NCI-H2171 (cell line): ENCODE measurements around the gene LMBR1.

ENCODE experiments used
- DNase-seq: peaks from one replicate; lab custom pipeline; 2025; lab: John Stamatoyannopoulos, UW

LMBR1 gene

DNA sequence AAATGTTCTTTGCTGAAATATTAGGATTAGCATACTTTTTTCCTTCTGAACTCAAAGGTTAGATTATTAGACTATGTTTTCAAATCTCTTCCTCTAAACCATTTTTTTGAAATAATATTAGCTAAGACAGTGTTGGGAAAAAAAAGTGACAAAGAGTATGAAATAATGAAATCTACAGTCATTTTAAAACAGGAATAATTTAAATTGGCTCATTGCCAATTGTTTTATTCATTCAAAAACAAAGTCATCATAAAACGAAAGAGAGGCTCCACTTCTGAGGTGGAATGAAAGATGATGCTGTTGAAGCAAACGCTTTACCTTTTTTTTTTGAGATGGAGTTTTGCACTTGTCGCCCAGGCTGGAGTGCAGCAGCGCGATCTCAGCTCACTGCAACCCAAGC lies 201.2 kb downstream of the LMBR1 start:
- no peak for DNase-seq

DNA sequence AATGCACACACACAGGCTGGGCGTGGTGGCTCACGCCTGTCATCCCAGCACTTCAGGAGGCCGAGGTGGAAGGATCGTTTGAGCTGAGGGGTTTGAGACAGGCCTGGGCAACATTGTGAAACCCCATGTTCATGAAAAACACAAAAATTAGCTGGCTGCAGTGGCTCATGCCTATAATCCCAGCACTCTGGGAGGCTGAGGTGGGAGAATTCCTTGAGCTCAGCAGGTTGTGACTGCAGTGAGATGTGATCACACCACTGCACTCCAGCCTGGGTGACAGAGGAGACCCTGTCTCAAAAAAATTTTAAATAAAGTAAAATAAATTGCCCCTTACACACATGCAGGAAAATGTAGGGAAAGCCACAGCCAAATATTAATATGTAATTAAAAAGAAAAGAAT lies 208.3 kb downstream of the LMBR1 start:
- DNase-seq, result no peak

DNA sequence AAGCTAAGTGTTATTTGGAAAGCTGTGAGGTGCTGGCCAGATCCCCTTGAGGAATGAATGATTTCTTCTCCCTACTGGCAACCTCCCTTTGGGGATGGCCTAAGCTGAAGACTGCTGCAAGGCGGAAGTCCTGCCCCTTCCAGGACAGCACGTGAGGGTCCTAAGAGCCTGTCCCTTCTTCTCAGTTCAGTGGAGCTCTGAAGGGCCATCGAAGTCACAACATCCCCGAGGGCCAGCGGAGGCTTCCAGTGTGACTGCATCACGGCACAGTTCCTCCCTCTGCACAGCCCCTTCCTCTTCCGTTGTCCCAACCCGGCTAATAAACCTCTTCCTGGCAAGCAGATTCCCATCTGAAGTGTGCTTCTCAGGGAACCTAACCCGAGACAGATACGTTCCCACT lies 208.7 kb downstream of the LMBR1 start:
- no peak for DNase-seq

DNA sequence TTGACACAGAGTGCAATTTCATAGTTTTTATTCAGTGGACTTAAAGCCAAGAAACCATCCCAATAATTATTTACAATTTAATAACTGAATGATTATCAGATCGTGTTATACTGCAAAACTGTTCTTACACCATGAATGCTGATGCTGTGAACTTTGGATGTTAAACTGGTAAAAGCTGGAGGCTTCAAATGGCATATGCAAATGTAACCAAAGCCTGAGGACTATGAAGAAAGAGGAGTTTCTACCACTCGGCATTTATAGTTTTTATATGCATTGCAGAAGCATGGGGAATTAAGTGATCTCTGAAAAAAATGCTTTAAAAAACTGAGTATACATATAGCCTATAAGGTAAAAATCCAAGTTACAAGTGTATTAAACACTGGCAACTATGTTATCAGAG lies 210.1 kb downstream of the LMBR1 start:
- no peak for DNase-seq

DNA sequence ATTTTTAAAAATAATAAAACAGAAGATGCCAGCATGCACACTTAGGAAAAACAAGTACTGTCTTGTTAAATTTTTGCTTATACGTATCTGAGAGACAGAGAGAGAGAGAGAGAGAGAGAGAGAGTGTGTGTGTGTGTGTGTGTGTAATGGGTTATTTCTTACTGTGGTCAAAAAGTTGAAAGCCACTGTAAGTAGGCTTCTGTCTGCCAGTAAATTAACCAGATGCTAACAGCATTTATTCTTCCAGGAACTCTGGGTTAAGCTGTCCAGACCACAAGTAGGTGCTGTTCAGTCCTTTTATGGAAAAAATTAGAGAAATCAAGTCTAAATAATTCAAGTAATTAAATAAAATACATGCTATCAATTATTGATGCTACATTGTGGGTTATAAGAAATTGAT lies 212.7 kb downstream of the LMBR1 start:
- no peak for DNase-seq

DNA sequence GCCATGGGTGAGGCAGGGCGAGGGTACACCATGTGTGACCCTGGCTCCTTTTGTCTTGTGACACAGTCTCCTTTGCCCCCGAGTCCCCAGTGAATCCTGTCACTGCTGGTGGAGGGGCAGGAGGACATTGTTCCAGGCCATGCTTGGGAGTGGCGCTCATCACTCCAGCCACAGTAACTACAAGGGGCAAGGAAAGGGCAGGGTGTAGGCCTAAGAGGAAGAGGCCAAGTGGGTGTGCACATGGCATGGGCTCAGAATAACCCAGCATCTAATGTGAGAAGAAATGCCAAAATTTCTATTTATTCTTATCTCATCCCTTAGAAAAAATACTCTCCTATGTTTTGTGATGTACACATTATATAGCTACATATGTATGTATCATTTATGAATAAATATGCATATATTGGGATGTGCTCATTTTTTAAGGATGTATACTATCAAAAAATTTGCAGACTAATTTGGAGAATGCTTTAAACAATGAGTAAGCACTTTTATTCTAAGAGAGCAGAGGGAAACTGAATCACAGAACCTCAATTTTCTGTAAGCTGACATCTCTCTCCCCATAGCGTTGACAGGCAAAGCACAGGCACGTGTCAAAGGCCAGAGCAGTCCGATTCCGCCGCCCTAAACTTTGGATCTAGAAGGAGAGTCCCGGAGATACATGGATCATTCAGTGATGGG lies 215.5 kb downstream of the LMBR1 start:
- DNase-seq, result no peak

DNA sequence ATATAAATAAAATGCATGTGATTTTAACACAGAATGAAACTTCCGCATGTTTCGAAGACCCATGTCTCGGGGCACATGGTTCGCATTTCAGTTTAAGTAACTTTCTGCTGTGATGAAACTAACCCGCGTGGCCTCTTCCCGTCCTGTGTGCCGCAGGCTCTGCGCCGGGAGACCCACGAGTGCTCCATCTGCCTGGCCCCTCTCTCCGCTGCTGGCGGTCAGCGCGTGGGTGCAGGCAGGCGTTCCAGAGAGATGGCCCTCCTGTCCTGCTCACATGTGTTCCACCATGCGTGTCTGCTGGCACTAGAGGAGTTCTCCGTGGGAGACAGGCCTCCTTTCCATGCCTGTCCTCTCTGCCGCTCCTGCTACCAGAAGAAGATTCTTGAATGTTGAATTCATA lies 216.7 kb downstream of the LMBR1 start:
- DNase-seq, result no peak

DNA sequence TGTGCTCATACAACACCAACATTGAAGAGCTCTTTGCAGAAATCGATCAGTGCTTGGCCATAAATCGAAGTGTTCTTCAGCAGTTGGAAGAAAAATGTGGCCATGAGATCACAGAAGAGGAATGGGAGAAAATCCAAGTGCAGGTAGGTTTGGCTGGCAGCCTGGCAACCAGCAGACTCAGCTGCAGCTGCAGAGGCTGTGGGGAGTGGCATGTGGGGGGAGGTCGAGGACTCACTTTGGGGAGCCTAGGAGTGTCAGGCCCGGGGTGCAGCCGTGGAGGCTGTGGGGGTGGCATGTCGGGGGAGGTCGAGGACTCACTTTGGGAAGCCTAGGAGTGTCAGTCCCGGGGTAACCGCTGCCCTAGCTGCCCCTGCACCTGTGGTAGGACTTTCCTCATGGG lies 217.3 kb downstream of the LMBR1 start:
- no peak for DNase-seq

DNA sequence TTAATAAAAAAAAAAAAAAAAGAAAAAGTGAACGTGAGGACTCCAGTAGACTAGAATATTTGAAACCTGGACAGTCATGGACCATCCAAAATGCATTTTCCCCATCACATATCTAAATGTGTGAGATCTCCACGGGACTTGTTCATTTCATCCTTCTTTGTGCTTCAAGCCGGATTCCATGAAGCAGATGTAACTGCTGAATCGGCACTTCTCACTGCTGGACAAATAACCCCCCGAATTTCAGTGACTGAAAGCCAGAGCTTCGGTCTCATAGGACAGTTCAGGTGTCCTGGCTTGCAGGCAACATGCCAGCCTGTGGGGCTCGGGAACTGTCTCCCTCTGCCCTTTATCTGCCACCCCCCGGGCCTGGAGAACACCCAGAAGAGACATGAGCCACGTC lies 219.1 kb downstream of the LMBR1 start:
- DNase-seq, result no peak

DNA sequence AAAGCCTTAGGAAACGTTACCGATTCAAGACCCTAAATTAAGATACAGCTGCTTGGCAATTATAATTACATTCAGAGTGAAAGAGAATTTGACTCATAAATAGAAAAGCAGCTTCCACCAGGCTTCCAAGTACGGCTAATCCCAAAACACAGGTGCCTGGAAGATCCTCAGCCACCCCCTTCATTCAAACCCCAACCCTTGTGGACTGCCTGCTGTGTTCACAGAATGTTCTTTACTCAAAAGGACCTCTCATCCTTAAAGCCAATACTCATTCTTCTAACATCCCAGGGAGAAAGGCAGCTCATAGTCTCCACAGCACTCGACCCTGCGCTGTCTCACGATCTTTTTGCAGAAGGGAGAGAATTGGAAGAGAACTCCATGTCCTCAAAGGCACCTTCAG lies 219.5 kb downstream of the LMBR1 start:
- DNase-seq, result no peak

DNA sequence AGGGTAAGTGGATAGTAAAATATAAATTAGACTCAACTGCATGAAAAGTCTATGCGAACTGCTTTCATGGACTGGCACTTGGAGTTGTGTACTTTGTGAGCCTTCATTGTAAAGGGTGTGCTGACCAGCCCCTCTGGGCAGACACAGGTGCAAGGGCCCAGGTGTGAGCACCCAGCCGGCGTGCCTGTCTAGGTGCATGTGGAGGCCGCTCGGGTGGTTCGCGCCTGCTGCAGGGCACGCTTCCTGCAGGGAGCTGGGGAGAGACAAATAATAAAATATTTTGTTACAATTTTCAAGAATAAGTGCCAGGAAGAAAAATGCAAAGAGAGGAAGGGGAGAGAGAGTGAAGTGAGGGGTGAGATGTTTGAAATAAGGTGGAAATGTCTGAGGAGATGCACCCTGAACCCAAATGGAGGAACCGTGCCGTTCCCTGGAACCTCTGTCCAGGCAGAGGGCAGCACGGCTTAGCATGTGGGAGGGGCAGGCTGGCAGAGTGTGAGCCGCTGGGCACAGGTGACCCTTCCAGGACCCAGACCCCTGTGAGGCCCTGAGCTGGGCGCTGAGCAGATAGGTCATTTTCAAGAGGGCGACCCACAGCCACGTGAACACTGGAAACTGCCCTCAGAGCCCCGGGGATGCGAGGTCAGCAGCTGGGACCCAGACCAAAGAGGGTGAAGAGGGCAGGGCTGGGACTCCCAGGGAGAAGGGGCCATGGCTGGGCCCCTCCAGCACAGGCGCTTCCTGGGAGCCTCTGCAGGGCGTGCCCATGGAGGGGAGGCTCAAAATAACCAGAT lies 223.8 kb downstream of the LMBR1 start:
- DNase-seq, result no peak

DNA sequence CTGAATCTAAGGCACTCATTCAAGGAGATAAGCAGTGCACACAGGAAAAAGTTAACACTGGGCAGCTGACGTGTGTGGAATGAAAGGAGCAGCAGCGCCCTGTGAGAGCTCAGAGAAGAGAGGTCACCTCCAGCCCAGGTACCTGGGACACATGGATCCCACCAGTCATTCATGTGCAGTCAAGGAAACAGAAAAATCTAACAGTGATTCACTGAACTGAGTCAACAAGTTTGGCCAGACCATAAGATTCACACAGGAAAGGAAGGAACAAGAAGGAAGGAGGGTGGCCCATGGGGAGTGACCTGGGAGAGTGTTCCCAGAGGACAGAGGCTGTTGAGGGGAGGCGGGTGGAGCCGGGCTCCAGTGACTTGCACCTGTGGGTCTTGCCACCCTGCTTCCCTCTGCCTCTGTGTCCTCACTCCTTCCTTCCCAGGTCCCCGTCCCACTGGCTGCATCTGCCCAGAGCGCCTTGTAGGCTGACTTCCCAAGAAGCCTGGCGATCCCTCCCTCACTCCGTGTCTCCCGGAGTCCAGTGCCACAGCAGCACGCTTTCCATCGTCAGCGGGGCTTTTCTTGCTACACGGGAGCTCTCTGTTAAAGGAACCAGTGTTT lies 224.7 kb downstream of the LMBR1 start:
- no peak for DNase-seq

DNA sequence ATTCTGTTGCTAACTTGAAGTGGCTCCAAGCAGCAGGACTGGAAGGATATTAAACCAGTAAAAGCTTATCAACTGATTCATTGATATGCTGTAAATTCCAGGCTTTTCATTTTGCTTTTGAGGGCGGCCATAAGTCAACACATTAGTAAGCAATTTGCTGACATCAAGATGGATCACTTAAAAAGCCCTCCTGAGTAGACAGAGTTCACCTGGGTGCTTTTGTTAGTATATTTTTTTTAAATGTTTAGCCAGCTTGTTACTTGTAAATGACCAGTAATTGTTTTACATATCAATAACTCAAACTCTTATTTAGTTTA lies 225.9 kb downstream of the LMBR1 start:
- DNase-seq, result no peak

DNA sequence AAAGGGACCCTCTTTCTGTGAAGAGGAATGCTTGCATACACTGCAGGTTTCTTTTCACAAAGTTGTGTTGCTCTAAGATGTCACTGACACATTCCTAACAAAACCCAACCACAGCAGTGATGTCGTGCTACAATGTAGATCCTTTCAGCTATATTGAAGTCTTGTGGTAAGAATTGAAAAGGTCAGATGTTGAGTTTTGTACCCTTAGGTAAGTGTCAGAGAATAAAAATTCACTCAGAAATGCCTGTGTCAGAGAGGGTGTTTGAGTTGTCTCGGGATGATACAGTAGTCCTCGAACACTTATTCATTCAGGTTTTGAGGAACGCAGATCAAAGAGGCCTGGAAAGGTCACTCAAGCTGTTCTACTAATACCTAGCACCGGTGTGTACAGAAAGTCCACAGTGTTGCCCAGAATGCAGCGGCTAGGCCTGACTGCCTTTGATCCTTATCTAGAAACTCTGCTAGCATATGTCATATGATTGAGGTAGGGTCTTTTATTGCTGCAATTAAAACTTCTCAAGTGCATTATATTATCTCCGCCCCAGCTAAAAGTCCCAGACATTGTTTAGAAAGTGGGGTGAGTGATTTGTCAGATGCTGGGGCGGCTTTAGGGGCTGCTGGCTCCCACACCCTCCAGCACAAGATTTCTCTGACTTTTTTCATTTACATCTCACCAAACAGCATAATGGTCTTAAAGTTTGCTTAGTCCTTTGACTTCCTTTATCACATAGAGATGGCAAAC lies 226.4 kb downstream of the LMBR1 start:
- DNase-seq, result no peak

DNA sequence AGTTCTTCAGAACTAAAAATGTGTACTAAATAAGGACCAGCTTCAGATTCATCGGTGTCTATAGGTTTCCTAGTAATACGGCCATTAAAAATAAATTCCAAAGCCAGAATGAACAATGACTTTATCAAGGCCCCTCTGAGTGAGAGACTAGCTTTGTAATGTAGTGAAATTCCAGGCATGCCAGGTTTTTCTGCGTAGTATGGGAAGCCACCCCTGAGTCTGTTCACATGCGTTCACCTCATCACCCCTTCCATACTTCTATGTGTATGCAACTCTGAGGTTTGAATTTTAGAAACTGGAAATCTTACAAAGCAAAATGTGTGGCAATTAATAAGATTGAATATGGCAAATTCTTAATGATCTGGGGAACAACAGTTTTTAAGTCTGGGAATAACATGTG lies 227.9 kb downstream of the LMBR1 start:
- no peak for DNase-seq

DNA sequence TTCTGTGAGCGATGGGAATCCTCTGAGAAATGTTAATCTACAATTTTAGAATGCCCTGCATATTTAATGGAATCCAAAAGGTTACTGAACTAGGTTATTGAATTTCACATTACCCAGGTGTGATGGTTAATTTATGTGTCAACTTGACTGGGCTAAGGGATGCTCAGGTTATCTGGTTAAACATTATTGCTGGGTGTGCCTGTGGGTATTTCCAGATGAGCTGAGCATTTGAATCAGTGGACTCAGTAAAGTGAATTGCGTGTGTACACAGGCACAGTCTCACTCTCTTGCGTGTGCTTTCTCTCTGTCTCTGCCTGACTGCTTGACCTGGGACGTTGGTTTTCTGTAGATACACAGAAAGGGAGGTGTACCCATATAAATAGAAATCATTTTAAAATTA lies 230.7 kb downstream of the LMBR1 start:
- no peak for DNase-seq

DNA sequence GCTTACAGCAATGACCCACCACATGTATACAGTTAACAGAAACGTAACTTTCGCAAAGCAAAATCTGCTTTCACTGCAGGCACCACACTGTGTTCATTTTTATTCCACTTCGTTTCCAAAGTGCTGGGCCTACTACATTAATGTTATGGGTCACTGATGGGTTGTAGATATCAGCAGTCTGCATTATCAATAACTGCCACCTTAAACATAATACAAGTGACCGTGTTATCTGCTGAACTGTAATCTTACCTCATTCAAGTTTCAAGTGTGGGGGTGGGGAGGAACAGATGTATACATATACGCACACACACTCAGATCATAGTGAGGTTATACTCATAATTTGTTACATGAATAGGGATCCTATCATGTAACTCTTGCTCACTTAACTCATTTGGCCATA lies 231.3 kb downstream of the LMBR1 start:
- DNase-seq, result no peak

DNA sequence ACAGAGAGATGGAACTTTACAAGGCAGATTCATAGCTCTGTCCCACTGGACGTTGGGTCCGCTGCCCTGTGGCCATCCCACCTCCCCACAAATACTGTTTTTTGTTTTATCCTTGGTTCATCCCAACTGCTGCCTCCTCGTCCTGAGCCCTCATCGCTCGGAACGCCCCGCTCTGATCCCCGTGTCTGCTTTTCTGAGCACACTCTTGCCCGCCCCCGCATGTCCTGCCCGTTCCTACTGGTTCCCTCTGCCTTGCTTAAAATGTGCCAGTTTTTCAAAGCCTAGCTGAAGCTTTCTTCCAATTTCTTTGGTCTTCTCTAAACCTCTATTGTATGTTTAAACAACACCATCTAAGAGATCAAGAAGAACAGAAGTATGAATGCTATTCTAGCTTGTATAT lies 233.0 kb downstream of the LMBR1 start:
- DNase-seq, result no peak

DNA sequence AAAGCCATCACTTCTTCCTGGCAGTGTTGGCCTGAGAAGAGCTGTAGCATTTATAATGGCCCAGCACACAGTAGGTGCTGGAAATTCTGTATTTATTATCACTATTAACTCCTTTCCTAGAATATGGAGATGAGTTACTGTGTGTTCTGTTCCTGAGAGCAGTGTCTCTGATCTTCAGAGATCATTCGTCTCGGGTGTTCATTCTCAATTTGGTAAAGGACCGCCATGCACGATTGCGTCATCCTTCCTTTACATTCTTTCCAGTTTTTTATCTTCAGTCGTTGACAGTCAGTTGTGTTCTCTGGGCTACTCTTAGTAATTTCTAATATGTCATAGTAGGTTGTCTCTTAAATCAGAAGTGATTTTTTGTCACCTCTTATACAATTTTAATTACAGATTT lies 233.8 kb downstream of the LMBR1 start:
- no peak for DNase-seq

DNA sequence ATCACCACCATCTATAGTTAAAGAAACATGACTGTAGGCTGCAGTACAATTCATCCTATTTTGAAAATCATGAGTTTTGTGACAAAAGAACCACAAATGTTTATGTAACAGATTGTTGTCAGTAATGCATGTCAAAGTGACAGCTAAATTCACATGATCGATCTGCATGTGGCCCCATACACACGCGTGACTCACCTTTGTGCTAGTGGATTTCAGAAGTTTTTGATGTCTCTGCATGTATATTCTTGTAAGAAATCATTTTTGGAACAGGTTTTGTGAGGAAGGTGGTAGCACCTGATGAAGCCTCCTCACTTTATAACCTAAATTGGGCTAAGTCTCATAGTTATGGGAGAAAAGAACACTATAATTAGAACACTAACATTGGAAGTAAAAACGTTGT lies 235.3 kb downstream of the LMBR1 start:
- DNase-seq, result no peak

DNA sequence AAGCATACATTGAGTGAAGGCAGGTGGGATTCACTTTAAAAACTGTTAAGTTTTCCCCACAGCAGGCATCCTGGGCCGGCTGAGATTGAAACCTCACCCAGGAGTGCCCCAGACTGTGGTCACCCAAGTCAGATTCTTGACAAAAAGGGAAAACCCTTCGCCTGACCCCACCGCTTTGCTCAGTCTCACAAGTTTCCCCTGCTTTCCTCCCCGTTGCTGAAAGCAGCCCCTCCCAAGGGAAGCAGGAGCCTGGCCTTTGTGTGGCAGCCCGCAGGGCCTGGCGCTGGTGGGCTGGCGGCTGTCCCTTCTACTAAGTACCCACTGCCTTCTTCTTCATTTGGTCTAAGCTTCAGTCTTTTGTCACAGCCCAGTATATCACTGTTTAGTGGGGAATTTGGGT lies 236.4 kb downstream of the LMBR1 start:
- no peak for DNase-seq

DNA sequence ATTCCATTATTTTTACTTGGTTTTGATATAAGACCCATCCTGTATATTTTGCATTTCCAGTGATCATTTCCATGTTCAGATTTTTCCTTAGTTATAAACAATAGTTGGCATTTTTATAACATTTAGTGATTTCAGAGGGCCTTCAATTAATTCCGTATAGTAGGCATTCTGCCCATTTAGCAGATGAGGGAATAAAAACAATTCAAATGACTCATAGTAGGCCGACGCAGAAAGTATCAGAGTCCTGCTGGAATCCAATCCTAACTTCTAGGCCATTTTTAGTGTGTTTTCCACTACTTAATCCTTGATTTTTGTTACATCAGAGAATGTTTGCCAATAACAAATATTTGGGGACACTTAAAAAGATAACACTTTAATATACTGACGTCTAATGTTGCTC lies 237.0 kb downstream of the LMBR1 start:
- no peak for DNase-seq

DNA sequence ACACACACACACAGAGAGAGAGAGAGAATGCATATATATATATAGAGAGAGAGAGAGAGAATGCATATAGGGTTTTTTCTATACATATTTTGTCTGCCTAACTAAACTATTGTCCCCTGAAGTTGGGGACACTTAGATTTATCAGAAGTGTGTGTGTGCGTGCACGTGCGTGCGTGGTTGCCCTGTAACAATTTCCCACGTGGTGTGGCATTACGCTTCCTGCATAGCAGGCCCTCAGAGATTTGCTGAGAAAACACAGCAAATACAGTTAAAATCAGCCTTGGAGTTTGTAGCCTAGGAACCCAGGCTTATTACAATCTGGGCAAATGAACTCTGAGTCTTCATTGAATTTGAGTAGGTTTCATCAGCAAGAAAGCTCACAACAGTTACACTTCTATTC lies 237.7 kb downstream of the LMBR1 start:
- DNase-seq, result no peak
